A549 (cell line): ENCODE results near the gene ZNF385B. TPM values are rescaled to one million over a fixed set of nuclear protein-coding genes. Genes with fewer than 3 reads are reported as not detected.

Source experiments
- ATAC-seq, 2 experiments: fragments of 200-7000 bp in 1 of 2; fragments of >200 bp in 1 of 2; cut with Nextera tagmentation in 1 of 2; cut with Tn5 transposase in 1 of 2; 3 replicates each; pipeline versions ENCODE4 v1.8.0 to v1.9.1; 2018 to 2020; ENCODE audit warnings: mild to moderate bottlenecking in 1 of 2, moderate library complexity in 1 of 2
- CTCF ChIA-PET: fragments of 300-600 bp; sonication (Branson Sonifier 250); formaldehyde crosslinking; extraction: SDS; loops from one replicate; lab custom pipeline; 2021; ENCODE audit warnings: antibody characterized with exemption, inconsistent platforms; lab: Yijun Ruan, JAX
- POLR2A ChIA-PET: fragments of 350-600 bp; formaldehyde crosslinking; extraction: SDS; loops from one replicate; lab custom pipeline; 2021; ENCODE audit warnings: antibody characterized with exemption, inconsistent platforms; lab: Yijun Ruan, JAX
- DNase-seq, 2 experiments: peaks; one replicate each; pipeline versions ENCODE4 v3.0.0 to v3.0.0-alpha.2; 2011 to 2016; ENCODE audit warnings: low read depth in 1 of 2, low spot score in 1 of 2
- FAIRE-seq: peaks from 2 replicates; lab custom pipeline; 2011; peaks lifted over from hg19 to GRCh38; lab: Jason Lieb, UNC
- H3K27ac ChIP-seq, 2 experiments: fragments of >200 bp; sonication (Bioruptor Twin); formaldehyde crosslinking; 3 replicates each; pipeline ENCODE4 v1.5.1; 2016 to 2017
- H3K4me1 ChIP-seq: fragments of >200 bp; sonication (Bioruptor Twin); formaldehyde crosslinking; 3 replicates; pipeline ENCODE4 v1.6.1; 2016
- H3K4me2 ChIP-seq: fragments of >200 bp; sonication (Bioruptor Twin); formaldehyde crosslinking; 3 replicates; pipeline ENCODE4 v1.6.1; 2016
- H3K4me3 ChIP-seq: fragments of >200 bp; sonication (Bioruptor Twin); formaldehyde crosslinking; 3 replicates; pipeline ENCODE4 v1.5.1; 2016
- H3K9me3 ChIP-seq: fragments of >200 bp; sonication (Bioruptor Twin); formaldehyde crosslinking; 3 replicates; pipeline ENCODE4 v1.6.1; 2016
- ATOH8 ChIP-seq: fragments of 250-450 bp; sonication (Bioruptor Pico); IDR thresholded peaks from 2 replicates; pipeline ENCODE4 v1.5.0; 2020; ENCODE audit warnings: low read depth, mild to moderate bottlenecking, moderate library complexity
- BCL3 ChIP-seq: fragments of >200 bp; sonication (Bioruptor Twin); formaldehyde crosslinking; IDR thresholded peaks from 3 replicates; pipeline ENCODE4 v1.6.1; 2016
- BHLHE40 ChIP-seq: IDR thresholded peaks from 2 replicates; pipeline ENCODE4 v1.6.1; 2012; ENCODE audit warnings: low read depth, low read length, inconsistent platforms
- CBX8 ChIP-seq: fragments of 200-600 bp; sonication (generic); IDR thresholded peaks from 2 replicates; pipeline ENCODE4 v1.6.1; 2016
- CHD4 ChIP-seq: fragments of 200-600 bp; sonication (generic); IDR thresholded peaks from 2 replicates; pipeline ENCODE4 v1.6.1; 2016; ENCODE audit warnings: antibody characterized with exemption, mild to moderate bottlenecking, borderline replicate concordance
- CTCF ChIP-seq: fragments of >200 bp; sonication (Bioruptor Twin); formaldehyde crosslinking; IDR thresholded peaks from 3 replicates; pipeline ENCODE4 v1.5.1; 2016
- E2F6 ChIP-seq: IDR thresholded peaks from 2 replicates; pipeline ENCODE4 v1.6.1; 2012; ENCODE audit warnings: low read depth, borderline replicate concordance
- ELK1 ChIP-seq: fragments of 150-350 bp; IDR thresholded peaks from 2 replicates; pipeline ENCODE4 v1.6.1; 2014; ENCODE audit warnings: low read depth, mild to moderate bottlenecking, low read length
- EP300 ChIP-seq, 2 experiments: fragments of >200 bp; sonication (Bioruptor Twin); formaldehyde crosslinking; IDR thresholded peaks; 2 replicates in 1 of 2; 3 replicates in 1 of 2; pipeline ENCODE4 v1.6.1; 2016 to 2017
- HEYL ChIP-seq: fragments of 250-450 bp; sonication (Bioruptor Pico); IDR thresholded peaks from 2 replicates; pipeline ENCODE4 v1.8.0; 2021; ENCODE audit warnings: mild to moderate bottlenecking, moderate library complexity
- HOXB13 ChIP-seq: fragments of 250-450 bp; sonication (Bioruptor Pico); IDR thresholded peaks from 2 replicates; pipeline ENCODE4 v1.5.0; 2020; ENCODE audit warnings: low read depth, mild to moderate bottlenecking, moderate library complexity
- HOXB5 ChIP-seq: fragments of 250-450 bp; sonication (Bioruptor Pico); IDR thresholded peaks from 2 replicates; pipeline ENCODE4 v1.5.0; 2020; ENCODE audit warnings: mild to moderate bottlenecking, moderate library complexity
- JUN ChIP-seq, 2 experiments: fragments of >200 bp; sonication (Bioruptor Twin); formaldehyde crosslinking; IDR thresholded peaks; 2 replicates in 1 of 2; 3 replicates in 1 of 2; pipeline ENCODE4 v1.6.1; 2016 to 2017
- JUNB ChIP-seq: fragments of >200 bp; sonication (Bioruptor Twin); formaldehyde crosslinking; IDR thresholded peaks from 2 replicates; pipeline ENCODE4 v1.6.1; 2016
- MAX ChIP-seq: IDR thresholded peaks from 2 replicates; pipeline ENCODE4 v1.6.1; 2012
- MYC ChIP-seq: IDR thresholded peaks from 2 replicates; pipeline ENCODE4 v1.6.1; 2012; ENCODE audit warnings: mild to moderate bottlenecking, inconsistent platforms, low read length, improper control_type of control experiment, borderline replicate concordance
- NFE2L2 ChIP-seq: fragments of 150-350 bp; conservative IDR thresholded peaks from 2 replicates; pipeline ENCODE4 v1.6.1; 2014; ENCODE audit warnings: low read length
- PBX3 ChIP-seq: IDR thresholded peaks from 2 replicates; pipeline ENCODE4 v1.6.1; 2012
- PHF8 ChIP-seq: fragments of 200-600 bp; sonication (generic); IDR thresholded peaks from 2 replicates; pipeline ENCODE4 v1.6.1; 2016; ENCODE audit warnings: low read depth, mild to moderate bottlenecking, antibody characterized with exemption, moderate library complexity, borderline replicate concordance
- POLR2A ChIP-seq: IDR thresholded peaks from 2 replicates; pipeline ENCODE4 v1.6.1; 2012; ENCODE audit warnings: mild to moderate bottlenecking, low read length
- RCOR1 ChIP-seq: fragments of 150-350 bp; IDR thresholded peaks from 2 replicates; pipeline ENCODE4 v1.6.1; 2014; ENCODE audit warnings: antibody characterized with exemption, low read length, low read depth
- REST ChIP-seq: fragments of 200-600 bp; sonication (generic); IDR thresholded peaks from 2 replicates; pipeline ENCODE4 v1.6.1; 2016; ENCODE audit warnings: antibody characterized with exemption, mild to moderate bottlenecking, moderate library complexity
- SMC3 ChIP-seq: fragments of >200 bp; sonication (Bioruptor Twin); formaldehyde crosslinking; IDR thresholded peaks from 3 replicates; pipeline ENCODE4 v1.6.1; 2018; ENCODE audit warnings: inconsistent platforms
- TP53 ChIP-seq: fragments of 250-450 bp; sonication (Bioruptor Pico); IDR thresholded peaks from 2 replicates; pipeline ENCODE4 v1.5.0; 2021; ENCODE audit warnings: mild to moderate bottlenecking, moderate library complexity
- ZC3H11A ChIP-seq: fragments of 450-650 bp; IDR thresholded peaks from 2 replicates; pipeline ENCODE4 v1.6.1; 2014; ENCODE audit warnings: antibody characterized with exemption, mild to moderate bottlenecking
- ZFP36 ChIP-seq: fragments of 450-650 bp; IDR thresholded peaks from 2 replicates; pipeline ENCODE4 v1.6.1; 2014; ENCODE audit warnings: borderline replicate concordance; ENCODE audit not compliant: partially characterized antibody
- ZSCAN20 ChIP-seq: fragments of 250-450 bp; sonication (Bioruptor Pico); IDR thresholded peaks from 2 replicates; pipeline ENCODE4 v1.8.0; 2022; ENCODE audit warnings: mild to moderate bottlenecking, moderate library complexity
- WGBS: methylation state at CpG from one replicate; pipeline ENCODE4 v1.1.6; 2017; ENCODE audit errors: missing lambda C conversion rate; 5-methylcytosine and 5-hydroxymethylcytosine counted together
- polyA plus RNA-seq, 4 experiments: library from polyadenylated mRNA; depleted of rRNA in 3 of 4; stranded (reverse); fragments of >200 nt; fragmentation: RNase III in 1 of 4; extraction: RNeasy Plus Mini Kit Qiagen cat#74134 plus additional on column Dnase treatment in 1 of 4; gene quantifications; 2 replicates in 3 of 4; 3 replicates in 1 of 4; pipeline ENCODE4 v1.2.3, GENCODE V29; 2011 to 2017

The ZNF385B gene
- polyA plus RNA-seq, 2 of the 4 experiments (the other 2 are of a cell fraction): not detected

GRCh38 chr2:179447421-179447820, 414.0 kb downstream of the ZNF385B start (continued):
- no peak for TF ChIP-seq BCL3
- no peak for TF ChIP-seq RCOR1

- CTCF ChIA-PET: no interaction called here
- no peak for FAIRE-seq
- no peaks in the 10 kb centered on the region for H3K4me1 ChIP-seq
- TF ChIP-seq MYC (no peak), CTCF (no peak), ZC3H11A (no peak), E2F6 (no peak), RCOR1 (no peak), ATOH8 (no peak), JUNB (no peak), MAX (no peak), JUN (IDR thresholded peaks at IDR 0.05) (no peak), SMC3 (no peak), PHF8 (no peak), HEYL (no peak), CBX8 (no peak), ZFP36 (no peak), EP300 (IDR thresholded peaks at IDR 0.05) (no peak), NFE2L2 (no peak), ZSCAN20 (CRISPR knock-in tag) (no peak), CHD4 (no peak), HOXB13 (CRISPR knock-in tag) (no peak), POLR2A (no peak)
- TF ChIP-seq, all 56 proteins: peak for 0
- Histone ChIP-seq H3K4me3 (no peak overlapping the region), H3K4me2 (no peak overlapping the region), H3K9me3 (no peaks in the 10 kb centered on the region), H3K27ac (no peak overlapping the region)
- ATAC-seq (no peak), DNase-seq (no peak)
- WGBS: 15% methylated on average over 1 of the region's 1 CpG
- POLR2A ChIA-PET: no interaction called here
These were observed 414.8 kb downstream of the ZNF385B start for GRCh38 chr2:179446476-179447141.

- no peaks in the 10 kb centered on the region for H3K4me1 ChIP-seq
- WGBS: 69% methylated on average over 3 of the region's 3 CpGs
- H3K4me3 ChIP-seq: no peak overlapping the region
- H3K27ac ChIP-seq: no peak overlapping the region
- ChIA-PET POLR2A (no interaction called here), CTCF (interaction anchor here (1.3 to 1.8 kb wide), 2 partner anchors 22 to 682 kb away, joined by 3 to 6 read pairs; no protein-coding TSS in a partner anchor)
- DNase-seq (no peak), FAIRE-seq (no peak), ATAC-seq (no peak)
- no peaks in the 10 kb centered on the region for H3K9me3 ChIP-seq
- H3K4me2 ChIP-seq: no peak overlapping the region
- TF ChIP-seq BHLHE40 (no peak), TP53 (no peak), CBX8 (no peak), HOXB5 (CRISPR knock-in tag) (no peak), PBX3 (no peak), HEYL (no peak), REST (no peak), ELK1 (no peak)
These were observed 417.4 kb downstream of the ZNF385B start for GRCh38 chr2:179444056-179444455.
